IMR-90 (cell line): Measurements from ENCODE around the gene VAMP8. TPM values are rescaled to one million over a fixed set of nuclear protein-coding genes. Genes with fewer than 3 reads are reported as not detected.
A peak's percentile ranks its signal among the peaks of the same experiment; 100 is the strongest.

ENCODE experiments used
- ATAC-seq: fragments of 200-7000 bp; cut with Tn5 transposase; 2 replicates; pipeline ENCODE4 v1.9.1; 2020; ENCODE audit warnings: low read depth, mild to moderate bottlenecking, moderate library complexity
- BruUV-seq: library from RNA; stranded (reverse); fragments of 400-500 nt; replicated peaks from 2 replicates; lab custom pipeline; 2021; lab: Mats Ljungman, UMichigan
- CTCF ChIA-PET: fragments of 300-600 bp; formaldehyde crosslinking; extraction: SDS; loops from one replicate; lab custom pipeline; 2021; ENCODE audit warnings: antibody characterized with exemption; lab: Yijun Ruan, JAX
- POLR2A ChIA-PET: fragments of 300-600 bp; sonication (Branson Sonifier 250); formaldehyde crosslinking; loops from one replicate; lab custom pipeline; 2022; ENCODE audit warnings: antibody characterized with exemption; ENCODE audit not compliant: unreplicated experiment; lab: Charles Lee
- DNase-seq: peaks from one replicate; pipeline ENCODE4 v3.0.0; 2013
- H2AFZ ChIP-seq: replicated peaks from 2 replicates; pipeline ENCODE3; 2013; ENCODE audit warnings: low read length, mild to moderate bottlenecking; ENCODE audit not compliant: poor library complexity
- H2AK5ac ChIP-seq: 2 replicates; pipeline ENCODE4 v1.6.1; 2013; ENCODE audit warnings: low read depth, low read length, inconsistent platforms
- H2AK9ac ChIP-seq: replicated peaks from 2 replicates; pipeline ENCODE3; 2013; ENCODE audit warnings: mild to moderate bottlenecking, low read depth, low read length, moderate library complexity; ENCODE audit not compliant: poor library complexity
- H2BK120ac ChIP-seq: 2 replicates; pipeline ENCODE4 v1.6.1; 2013; ENCODE audit warnings: low read depth, low read length, inconsistent platforms
- H2BK15ac ChIP-seq: 3 replicates; pipeline ENCODE4 v1.6.1; 2013; ENCODE audit warnings: low read depth, low read length, inconsistent platforms
- H2BK20ac ChIP-seq: 2 replicates; pipeline ENCODE4 v1.6.1; 2013; ENCODE audit warnings: low read depth, mild to moderate bottlenecking, inconsistent platforms, low read length, moderate library complexity
- H2BK5ac ChIP-seq: 2 replicates; pipeline ENCODE4 v1.6.1; 2013; ENCODE audit warnings: mild to moderate bottlenecking, low read depth, low read length, inconsistent platforms; ENCODE audit not compliant: poor library complexity, severe bottlenecking
- H3K14ac ChIP-seq: replicated peaks from 2 replicates; pipeline ENCODE4 v1.6.1; 2013; ENCODE audit warnings: low read depth, low read length, inconsistent platforms
- H3K18ac ChIP-seq: 2 replicates; pipeline ENCODE4 v1.6.1; 2013; ENCODE audit warnings: low read depth, low read length, control low read depth
- H3K23ac ChIP-seq: 2 replicates; pipeline ENCODE4 v1.6.1; 2013; ENCODE audit warnings: low read depth, low read length, inconsistent platforms
- H3K27ac ChIP-seq: 2 replicates; pipeline ENCODE4 v1.5.1; 2013; ENCODE audit warnings: mild to moderate bottlenecking, control low read depth, low read length; ENCODE audit not compliant: insufficient read depth
- H3K27me3 ChIP-seq: 2 replicates; pipeline ENCODE4 v1.6.1; 2013; ENCODE audit warnings: low read length; ENCODE audit not compliant: control insufficient read depth, insufficient read depth
- H3K36me3 ChIP-seq: 2 replicates; pipeline ENCODE4 v1.6.1; 2013; ENCODE audit warnings: low read length, mixed read lengths; ENCODE audit not compliant: control insufficient read depth, insufficient read depth
- H3K4ac ChIP-seq: 2 replicates; pipeline ENCODE4 v1.6.1; 2013; ENCODE audit warnings: low read depth, low read length, inconsistent platforms
- H3K4me1 ChIP-seq: 2 replicates; pipeline ENCODE4 v1.6.1; 2013; ENCODE audit warnings: low read length, mixed read lengths; ENCODE audit not compliant: control insufficient read depth, insufficient read depth
- H3K4me2 ChIP-seq: 2 replicates; pipeline ENCODE4 v1.6.1; 2013; ENCODE audit warnings: low read depth, mild to moderate bottlenecking, control low read depth, low read length, moderate library complexity
- H3K4me3 ChIP-seq: 2 replicates; pipeline ENCODE4 v1.5.1; 2013; ENCODE audit warnings: low read depth, mild to moderate bottlenecking, control low read depth, low read length, moderate library complexity; ENCODE audit not compliant: insufficient read depth
- H3K56ac ChIP-seq: 2 replicates; pipeline ENCODE4 v1.6.1; 2013; ENCODE audit warnings: low read length, inconsistent platforms; ENCODE audit not compliant: insufficient read depth; ENCODE audit errors: extremely low read depth
- H3K79me1 ChIP-seq, 2 experiments: 2 replicates each; pipeline ENCODE4 v1.6.1; 2013; ENCODE audit warnings: low read length in 2 of 2, inconsistent platforms in 1 of 2, low read depth in 1 of 2
- H3K9ac ChIP-seq: 2 replicates; pipeline ENCODE4 v1.6.1; 2013; ENCODE audit warnings: low read depth, low read length, control low read depth
- H3K9me1 ChIP-seq: 2 replicates; pipeline ENCODE4 v1.6.1; 2013; ENCODE audit warnings: low read length, inconsistent platforms; ENCODE audit not compliant: insufficient read depth
- H3K9me3 ChIP-seq: 2 replicates; pipeline ENCODE4 v1.6.1; 2013; ENCODE audit warnings: low read length; ENCODE audit not compliant: control insufficient read depth, insufficient read depth
- H4K20me1 ChIP-seq: 2 replicates; pipeline ENCODE4 v1.6.1; 2013; ENCODE audit warnings: low read length, inconsistent platforms; ENCODE audit not compliant: insufficient read depth
- H4K5ac ChIP-seq: 2 replicates; pipeline ENCODE4 v1.6.1; 2013; ENCODE audit warnings: mild to moderate bottlenecking, low read depth, low read length, control low read depth
- H4K8ac ChIP-seq, 2 experiments: 2 replicates each; pipeline ENCODE4 v1.6.1; 2013; ENCODE audit warnings: low read depth in 2 of 2, low read length in 2 of 2, control low read depth in 1 of 2, inconsistent platforms in 1 of 2
- H4K91ac ChIP-seq: 2 replicates; pipeline ENCODE4 v1.6.1; 2013; ENCODE audit warnings: low read depth, low read length, inconsistent platforms; ENCODE audit not compliant: insufficient read depth
- BHLHE40 ChIP-seq: fragments of 150-350 bp; IDR thresholded peaks from 2 replicates; pipeline ENCODE4 v1.6.1; 2016; ENCODE audit warnings: mild to moderate bottlenecking, low read depth, low read length
- CEBPB ChIP-seq: IDR thresholded peaks from 2 replicates; pipeline ENCODE4 v1.6.1; 2012; ENCODE audit warnings: low read depth, low read length, improper control_type of control experiment
- CHD1 ChIP-seq: IDR thresholded peaks from 2 replicates; pipeline ENCODE4 v1.6.1; 2012; ENCODE audit warnings: low read depth, low read length, improper control_type of control experiment
- ELK1 ChIP-seq: fragments of 150-350 bp; IDR thresholded peaks from 2 replicates; pipeline ENCODE4 v1.6.1; 2016; ENCODE audit warnings: low read depth, mild to moderate bottlenecking, low read length, moderate library complexity, borderline replicate concordance
- MAFK ChIP-seq: IDR thresholded peaks from 2 replicates; pipeline ENCODE4 v1.6.1; 2012; ENCODE audit warnings: low read depth, low read length, improper control_type of control experiment
- MAZ ChIP-seq: IDR thresholded peaks from 2 replicates; pipeline ENCODE4 v1.6.1; 2012; ENCODE audit warnings: low read depth, mild to moderate bottlenecking, low read length, improper control_type of control experiment, moderate library complexity, borderline replicate concordance
- MXI1 ChIP-seq: IDR thresholded peaks from 2 replicates; pipeline ENCODE4 v1.6.1; 2012; ENCODE audit warnings: low read depth, mild to moderate bottlenecking, low read length, moderate library complexity, borderline replicate concordance
- POLR2A ChIP-seq: IDR thresholded peaks from 2 replicates; pipeline ENCODE4 v1.6.1; 2012; ENCODE audit warnings: mild to moderate bottlenecking, low read depth, low read length
- RAD21 ChIP-seq: IDR thresholded peaks from 2 replicates; pipeline ENCODE4 v1.6.1; 2012; ENCODE audit warnings: low read length, improper control_type of control experiment
- RCOR1 ChIP-seq: IDR thresholded peaks from 2 replicates; pipeline ENCODE4 v1.6.1; 2012; ENCODE audit warnings: mild to moderate bottlenecking, low read length, improper control_type of control experiment; ENCODE audit not compliant: insufficient replicate concordance
- SMC3 ChIP-seq: fragments of 150-350 bp; IDR thresholded peaks from 2 replicates; pipeline ENCODE4 v1.6.1; 2016; ENCODE audit warnings: low read depth, mild to moderate bottlenecking, antibody characterized with exemption, low read length, moderate library complexity
- WGBS, 2 experiments: methylation state at CpG; one replicate each; pipeline versions ENCODE4 v1.1.5 to v1.1.7; 2013; ENCODE audit warnings: missing lambda C conversion rate in 2 of 2; ENCODE audit not compliant: insufficient read length in 1 of 2; ENCODE audit errors: extremely low coverage in 2 of 2; 5-methylcytosine and 5-hydroxymethylcytosine counted together
- dilution Hi-C: fragments of 300-500 bp; cut with HindIII; formaldehyde crosslinking; loops from one replicate; pipeline ENCODE4 v1.14.3; 2018; ENCODE audit warnings: low sequenced_read_pairs; ENCODE audit not compliant: unreplicated experiment
- in situ Hi-C: fragments of 300-500 bp; cut with MboI; formaldehyde crosslinking; loops from 3 replicates; pipeline ENCODE4 v1.14.3; 2019; ENCODE audit warnings: low sequenced_read_pairs, inconsistent platforms, mixed read lengths
- intact Hi-C: fragments of 100-400 bp; cut with micrococcal nuclease; formaldehyde crosslinking; loops from 2 replicates; pipeline ENCODE4 v1.10.0; 2022
- polyA plus RNA-seq, 3 experiments: library from polyadenylated mRNA; depleted of rRNA; stranded (reverse); fragments of >200 nt; gene quantifications; 2 replicates each; pipeline ENCODE4 v1.2.3, GENCODE V29; 2012; ENCODE audit warnings: low replicate concordance in 1 of 3
- total RNA-seq: library from RNA; depleted of rRNA; stranded (reverse); fragments of >200 nt; gene quantifications from 2 replicates; pipeline ENCODE4 v1.2.3, GENCODE V29; 2012
- TF ChIP-seq, protein P1 (sequence below): fragments of 150-350 bp; IDR thresholded peaks from 2 replicates; pipeline ENCODE4 v1.6.1; 2017; ENCODE audit warnings: mild to moderate bottlenecking, antibody characterized with exemption, low read length, low read depth

The VAMP8 gene
- total and polyA plus RNA-seq, 2 of the 4 experiments (the other 2 are of a cell fraction) = 0.90 to 1.9 TPM

GRCh38 chr2:85607268-85608215 lies 30.2 kb downstream of the VAMP8 start:
- peaks cover 11% of the 10 kb centered on the region; the same call in 1 of the 2 replicates for H4K20me1 ChIP-seq
- H4K5ac ChIP-seq = no peak overlapping the region
- no peak overlapping the region; the same call in 1 of the 2 replicates for H3K4ac ChIP-seq
- POLR2A ChIA-PET = interaction anchor here (0.7 kb wide), 1 partner anchor 20 kb away, joined by 9 read pairs; no protein-coding TSS in a partner anchor
- H2BK5ac ChIP-seq = no peak overlapping the region
- dilution Hi-C loops (no loop called here), in situ Hi-C loops (no loop called here), intact Hi-C loops (no loop called here)
- CTCF ChIA-PET = interaction anchor here (1.5 kb wide), 1 partner anchor 30 kb away, joined by 3 read pairs; no protein-coding TSS in a partner anchor
- no peak for ATAC-seq
- H3K9ac ChIP-seq = no peak overlapping the region
- H4K91ac ChIP-seq = 0 out of 2 replicates have a peak overlapping the region, but pooled peaks have one; percentile 15
- peaks cover 21% of the 10 kb centered on the region for H3K36me3 ChIP-seq
- peaks cover 19% of the 10 kb centered on the region for H3K4me1 ChIP-seq
- H3K27ac ChIP-seq = no peak overlapping the region
- H3K18ac ChIP-seq = no peak overlapping the region
- H2AFZ ChIP-seq = no peak overlapping the region
- no peak overlapping the region for H2AK5ac ChIP-seq
- DNase-seq = no peak
- no peak overlapping the region for H2BK120ac ChIP-seq
- peak overlapping the region; percentile 8; the same call in 1 of the 2 replicates for H3K23ac ChIP-seq
- WGBS, 2 experiments = 80% methylated on average over 1 of the region's 9 CpGs; no CpG with 5 or more reads in 1 of the 2 experiments
- H2AK9ac ChIP-seq = peak overlapping the region; percentile 29
- TF ChIP-seq ELK1 = no peak
- TF ChIP-seq MAZ = no peak
- no peak for TF ChIP-seq CEBPB
- TF ChIP-seq BHLHE40 = no peak
- TF ChIP-seq, protein P1, sequence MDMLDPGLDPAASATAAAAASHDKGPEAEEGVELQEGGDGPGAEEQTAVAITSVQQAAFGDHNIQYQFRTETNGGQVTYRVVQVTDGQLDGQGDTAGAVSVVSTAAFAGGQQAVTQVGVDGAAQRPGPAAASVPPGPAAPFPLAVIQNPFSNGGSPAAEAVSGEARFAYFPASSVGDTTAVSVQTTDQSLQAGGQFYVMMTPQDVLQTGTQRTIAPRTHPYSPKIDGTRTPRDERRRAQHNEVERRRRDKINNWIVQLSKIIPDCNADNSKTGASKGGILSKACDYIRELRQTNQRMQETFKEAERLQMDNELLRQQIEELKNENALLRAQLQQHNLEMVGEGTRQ = no peak
- TF ChIP-seq MAFK = no peak
- TF ChIP-seq CHD1 = no peak
- TF ChIP-seq SMC3 = no peak
- TF ChIP-seq RAD21 = no peak
- no peak for TF ChIP-seq RCOR1
- TF ChIP-seq POLR2A = no peak
- no peak for TF ChIP-seq MXI1
- no peak overlapping the region for H3K4me3 ChIP-seq
- H2BK15ac ChIP-seq = no peak overlapping the region
- no peaks in the 10 kb centered on the region for H3K27me3 ChIP-seq
- H3K56ac ChIP-seq = no peak overlapping the region
- H3K14ac ChIP-seq = no peak overlapping the region
- peaks cover 26% of the 10 kb centered on the region for H3K9me1 ChIP-seq
- H3K9me3 ChIP-seq = no peaks in the 10 kb centered on the region
- no peak overlapping the region for H2BK20ac ChIP-seq
- H4K8ac ChIP-seq = no peak overlapping the region
- peaks cover 33 to 78% of the 10 kb centered on the region in 2 experiments for H3K79me1 ChIP-seq
- no peak overlapping the region for H3K4me2 ChIP-seq
- BruUV-seq = TSS peak; percentile 31
